ENCODE measurements around the gene AKAP4. TPM values are rescaled to one million over a fixed set of nuclear protein-coding genes. Genes with fewer than 3 reads are reported as not detected.

Gene AKAP4
- total RNA-seq, 2 donors from 2014 or later: not detected

DNA sequence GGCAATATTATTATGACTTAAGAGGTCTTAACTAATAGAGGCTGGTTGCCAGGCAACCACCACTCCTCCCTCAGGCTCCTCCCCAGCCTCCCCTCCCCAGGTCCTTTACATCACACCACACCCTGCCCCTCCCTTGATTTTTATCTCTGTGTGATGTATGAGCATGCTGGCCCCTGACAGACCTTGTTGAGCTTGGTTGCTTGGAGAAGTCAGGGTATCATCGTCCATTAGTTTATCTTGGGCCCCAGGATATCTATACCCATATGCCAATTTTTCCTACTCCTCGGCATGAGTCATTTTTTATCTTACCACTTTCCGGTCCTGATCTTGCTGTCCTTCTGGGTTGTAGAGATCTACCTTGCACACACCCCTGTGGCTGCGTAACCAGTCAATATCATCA is 2.5 kb downstream of the AKAP4 start:
- H3K27ac ChIP-seq: no peak overlapping the region
- no peak for DNase-seq (ENCODE audit: low spot score)
- H3K27me3 ChIP-seq (replicated peaks; ENCODE audit: insufficient read depth): no peaks in the 10 kb centered on the region
- no peaks in the 10 kb centered on the region for H3K9me3 ChIP-seq
- H3K4me1 ChIP-seq (ENCODE audit: control insufficient read depth in 1 of 2, low read depth in 2 of 2): no peaks in the 10 kb centered on the region
- H3K36me3 ChIP-seq: no peaks in the 10 kb centered on the region
- TF ChIP-seq CTCF (IDR thresholded peaks at IDR 0.05): no peak
- no peak for ATAC-seq (ENCODE audit: insufficient number of reproducible peaks, low FRiP score, low read depth)
- no peak overlapping the region for H3K4me3 ChIP-seq

- Histone ChIP-seq H3K4me3 (no peak overlapping the region), H3K27ac (no peak overlapping the region), H3K27me3 (replicated peaks; ENCODE audit: insufficient read depth) (no peaks in the 10 kb centered on the region), H3K4me1 (ENCODE audit: control insufficient read depth in 1 of 2, low read depth in 2 of 2) (no peaks in the 10 kb centered on the region), H3K9me3 (no peaks in the 10 kb centered on the region), H3K36me3 (no peaks in the 10 kb centered on the region)
- no peak for TF ChIP-seq CTCF (IDR thresholded peaks at IDR 0.05)
- ATAC-seq (ENCODE audit: insufficient number of reproducible peaks, low FRiP score, low read depth) (no peak), DNase-seq (ENCODE audit: low spot score) (no peak)
These were observed 11.8 kb downstream of the AKAP4 start for GRCh38 chrX:50188859-50189600.

GRCh38 chrX:50183891-50184290 is 16.9 kb downstream of the AKAP4 start:
- H3K4me3 ChIP-seq: no peak overlapping the region
- no peaks in the 10 kb centered on the region for H3K27me3 ChIP-seq (replicated peaks; ENCODE audit: insufficient read depth)
- no peak for DNase-seq (ENCODE audit: low spot score)
- no peaks in the 10 kb centered on the region for H3K4me1 ChIP-seq (ENCODE audit: control insufficient read depth in 1 of 2, low read depth in 2 of 2)
- ATAC-seq (ENCODE audit: insufficient number of reproducible peaks, low FRiP score, low read depth): no peak
- no peak for TF ChIP-seq CTCF (IDR thresholded peaks at IDR 0.05)
- no peak overlapping the region for H3K27ac ChIP-seq
- H3K36me3 ChIP-seq: no peaks in the 10 kb centered on the region
- no peaks in the 10 kb centered on the region for H3K9me3 ChIP-seq

- TF ChIP-seq CTCF (IDR thresholded peaks at IDR 0.05): no peak
- Histone ChIP-seq H3K9me3 (no peaks in the 10 kb centered on the region), H3K27ac (no peak overlapping the region), H3K36me3 (no peaks in the 10 kb centered on the region), H3K4me1 (ENCODE audit: control insufficient read depth in 1 of 2, low read depth in 2 of 2) (no peaks in the 10 kb centered on the region), H3K4me3 (no peak overlapping the region), H3K27me3 (replicated peaks; ENCODE audit: insufficient read depth) (no peaks in the 10 kb centered on the region)
- DNase-seq (ENCODE audit: low spot score): no peak
- no peak for ATAC-seq (ENCODE audit: insufficient number of reproducible peaks, low FRiP score, low read depth)
These were observed 20.5 kb downstream of the AKAP4 start for GRCh38 chrX:50180073-50180940.

GRCh38 chrX:50169717-50170116 is 31.1 kb downstream of the AKAP4 start:
- Histone ChIP-seq H3K4me3 (no peak overlapping the region), H3K27me3 (replicated peaks; ENCODE audit: insufficient read depth) (no peaks in the 10 kb centered on the region), H3K9me3 (no peaks in the 10 kb centered on the region), H3K36me3 (no peaks in the 10 kb centered on the region), H3K4me1 (ENCODE audit: control insufficient read depth in 1 of 2, low read depth in 2 of 2) (no peaks in the 10 kb centered on the region), H3K27ac (no peak overlapping the region)
- no peak for TF ChIP-seq CTCF (IDR thresholded peaks at IDR 0.05)
- ATAC-seq (ENCODE audit: insufficient number of reproducible peaks, low FRiP score, low read depth): no peak
- DNase-seq (ENCODE audit: low spot score): no peak

Data from thoracic aorta (tissue), 2 donors.